NT2/D1 (cell line): ENCODE measurements around the gene DDX17.

Source experiments
- SUZ12 ChIP-seq: IDR thresholded peaks from 2 replicates; pipeline ENCODE4 v1.6.1; 2011; ENCODE audit not compliant: insufficient read length, insufficient read depth; ENCODE audit errors: extremely low read depth
- YY1 ChIP-seq: IDR thresholded peaks from 2 replicates; pipeline ENCODE4 v1.6.1; 2011; ENCODE audit not compliant: insufficient read length, insufficient read depth
- ZNF274 ChIP-seq: IDR thresholded peaks from 2 replicates; pipeline ENCODE4 v1.6.1; 2011; ENCODE audit warnings: mild to moderate bottlenecking, low read depth, low read length

- TF ChIP-seq SUZ12 (no peak), ZNF274 (no peak), YY1 (no peak)
Observed at GRCh38 chr22:38460426-38460840, 45.7 kb downstream of the DDX17 start.
